HK-2 (cell line): ENCODE results near the gene CNOT6L.

Experiments used
- DNase-seq: peaks from one replicate; pipeline ENCODE4 v3.0.0-alpha.2; 2018; ENCODE audit not compliant: unreplicated experiment

CNOT6L gene

GRCh38 chr4:77713884-77714283, 105.3 kb downstream of the CNOT6L start:
- DNase-seq, result no peak

GRCh38 chr4:77712675-77713074, 106.5 kb downstream of the CNOT6L start:
- no peak for DNase-seq

GRCh38 chr4:77711469-77711868, 107.7 kb downstream of the CNOT6L start:
- no peak for DNase-seq

GRCh38 chr4:77710684-77711083, 108.5 kb downstream of the CNOT6L start:
- DNase-seq, result no peak

- DNase-seq, result no peak
These were observed 109.1 kb downstream of the CNOT6L start for GRCh38 chr4:77710059-77710458.

- no peak for DNase-seq
These were observed 112.5 kb downstream of the CNOT6L start for GRCh38 chr4:77706717-77707116.

GRCh38 chr4:77703666-77704065, 115.5 kb downstream of the CNOT6L start:
- DNase-seq, result no peak

- no peak for DNase-seq
These were observed 118.0 kb downstream of the CNOT6L start for GRCh38 chr4:77701121-77701520.

GRCh38 chr4:77699731-77700210, 119.4 kb downstream of the CNOT6L start:
- peak; percentile 50 for DNase-seq

GRCh38 chr4:77697860-77698590, 121.1 kb downstream of the CNOT6L start:
- peak; percentile 36 for DNase-seq

GRCh38 chr4:77695774-77696173, 123.4 kb downstream of the CNOT6L start:
- peak; percentile 48 for DNase-seq

- no peak for DNase-seq
These were observed 126.2 kb downstream of the CNOT6L start for GRCh38 chr4:77692847-77693432.

- DNase-seq, result no peak
These were observed 137.4 kb downstream of the CNOT6L start for GRCh38 chr4:77681792-77682191.

- DNase-seq, result no peak
These were observed 142.3 kb downstream of the CNOT6L start for GRCh38 chr4:77676842-77677241.

GRCh38 chr4:77671051-77671450, 148.1 kb downstream of the CNOT6L start:
- DNase-seq, result no peak

- DNase-seq, result no peak
These were observed 149.1 kb downstream of the CNOT6L start for GRCh38 chr4:77669946-77670590.

- DNase-seq, result no peak
These were observed 153.6 kb downstream of the CNOT6L start for GRCh38 chr4:77665381-77666069.
